ENCODE data around the gene ANKRD17. TPM values are rescaled to one million over a fixed set of nuclear protein-coding genes. Genes with fewer than 3 reads are reported as not detected.

ANKRD17 gene
- total and polyA plus RNA-seq, 2 of the 4 experiments (the other 2 are of a cell fraction): 28.5 to 75.3 TPM

DNA sequence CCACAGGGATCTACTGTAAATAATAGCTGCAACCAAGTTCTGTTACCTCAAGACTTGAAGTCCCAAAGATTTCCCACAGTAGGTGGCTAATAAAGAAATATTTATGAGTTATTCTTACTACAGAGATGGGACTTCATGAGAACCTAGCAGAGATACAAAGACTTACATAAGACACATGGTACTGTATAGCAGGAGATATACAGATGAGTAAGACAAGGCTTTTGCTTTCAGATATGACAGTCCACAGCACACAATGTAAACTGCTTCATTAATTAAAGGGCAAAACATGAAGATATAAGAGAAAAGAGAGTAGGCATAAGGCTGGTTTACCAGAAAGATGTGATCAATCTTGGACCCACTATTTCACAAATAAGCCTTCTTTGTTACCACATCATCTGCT is 6.6 kb downstream of the ANKRD17 start:
- peak; percentile 23 for DNase-seq
- Histone ChIP-seq H3K4me1 (ENCODE audit: control insufficient read depth, insufficient read depth, low read length) (no peaks in the 10 kb centered on the region), H3K23ac (ENCODE audit: low read depth, low read length) (no peak overlapping the region), H3K79me1 (ENCODE audit: low read depth in 1 of 2, low read length in 2 of 2) (peaks cover 0 to 27% of the 10 kb centered on the region in 2 experiments; a peak in 2 of 4 replicates), H4K5ac (ENCODE audit: low read depth, low read length) (no peak overlapping the region), H4K8ac (ENCODE audit: low read depth in 2 of 2, low read length in 2 of 2) (no peak overlapping the region), H3K9me1 (ENCODE audit: insufficient read depth, low read length) (no peaks in the 10 kb centered on the region), H2BK20ac (ENCODE audit: low read depth, low read length) (no peak overlapping the region), H3K9me3 (ENCODE audit: control insufficient read depth, insufficient read depth, low read length) (no peaks in the 10 kb centered on the region), H3K27me3 (ENCODE audit: control insufficient read depth, insufficient read depth, low read length) (no peaks in the 10 kb centered on the region), H3K9ac (ENCODE audit: low read depth, low read length) (no peak overlapping the region), H3K14ac (replicated peaks; ENCODE audit: low read depth, low read length) (no peak overlapping the region), H3K27ac (ENCODE audit: insufficient read depth, low read length) (no peak overlapping the region), H2AK5ac (ENCODE audit: low read depth, low read length) (no peak overlapping the region), H3K4me3 (ENCODE audit: insufficient read depth, low read depth, low read length) (no peak overlapping the region), H2AK9ac (replicated peaks; ENCODE audit: low read depth, low read length, poor library complexity) (no peak overlapping the region), H3K4me2 (ENCODE audit: low read depth, low read length) (no peak overlapping the region; the same call in 1 of the 2 replicates), H4K20me1 (ENCODE audit: insufficient read depth, low read length) (peaks cover 53% of the 10 kb centered on the region), H2BK5ac (ENCODE audit: low read depth, low read length, poor library complexity, severe bottlenecking) (no peak overlapping the region), H3K4ac (ENCODE audit: low read depth, low read length) (no peak overlapping the region), H3K36me3 (ENCODE audit: control insufficient read depth, insufficient read depth, low read length) (peaks cover 3% of the 10 kb centered on the region; the same call in 1 of the 2 replicates), H2BK120ac (ENCODE audit: low read depth, low read length) (no peak overlapping the region), H4K91ac (ENCODE audit: insufficient read depth, low read depth, low read length) (no peak overlapping the region), H2BK15ac (ENCODE audit: low read depth, low read length) (no peak overlapping the region), H3K56ac (ENCODE audit: extremely low read depth, insufficient read depth, low read length) (no peak overlapping the region), H2AFZ (replicated peaks; ENCODE audit: low read length, poor library complexity) (no peak overlapping the region), H3K18ac (ENCODE audit: low read depth, low read length) (no peak overlapping the region)
- CTCF ChIA-PET: no interaction called here
- intact Hi-C loops (cut with micrococcal nuclease): no loop called here
- dilution Hi-C loops (cut with HindIII; ENCODE audit: low sequenced_read_pairs, unreplicated experiment): no loop called here
- in situ Hi-C loops (cut with MboI; ENCODE audit: low sequenced_read_pairs): loop anchor here (10.0 kb wide), 1 partner anchor 107 kb away; no protein-coding TSS in a partner anchor
- POLR2A ChIA-PET (ENCODE audit: unreplicated experiment): no interaction called here
- TF ChIP-seq USF2 (IDR thresholded peaks at IDR 0.05; ENCODE audit: low read depth, low read length) (no peak), RFX5 (IDR thresholded peaks at IDR 0.05; ENCODE audit: low read depth, low read length) (no peak), CEBPB (IDR thresholded peaks at IDR 0.05; ENCODE audit: low read depth, low read length) (no peak), ELK1 (IDR thresholded peaks at IDR 0.05; ENCODE audit: borderline replicate concordance, low read depth, low read length) (no peak), RCOR1 (IDR thresholded peaks at IDR 0.05; ENCODE audit: insufficient replicate concordance, low read length) (no peak), SMC3 (IDR thresholded peaks at IDR 0.05; ENCODE audit: low read depth, low read length) (no peak), CHD1 (IDR thresholded peaks at IDR 0.05; ENCODE audit: low read depth, low read length) (no peak), MAFK (IDR thresholded peaks at IDR 0.05; ENCODE audit: low read depth, low read length) (no peak), FOS (IDR thresholded peaks at IDR 0.05; ENCODE audit: low read depth, low read length) (no peak), MAZ (IDR thresholded peaks at IDR 0.05; ENCODE audit: borderline replicate concordance, low read depth, low read length) (no peak), POLR2A (IDR thresholded peaks at IDR 0.05; ENCODE audit: low read depth, low read length) (no peak), NFE2L2 (IDR thresholded peaks at IDR 0.05; ENCODE audit: low read depth, low read length) (no peak), RAD21 (IDR thresholded peaks at IDR 0.05; ENCODE audit: low read length) (no peak)
- TF ChIP-seq, protein P1, sequence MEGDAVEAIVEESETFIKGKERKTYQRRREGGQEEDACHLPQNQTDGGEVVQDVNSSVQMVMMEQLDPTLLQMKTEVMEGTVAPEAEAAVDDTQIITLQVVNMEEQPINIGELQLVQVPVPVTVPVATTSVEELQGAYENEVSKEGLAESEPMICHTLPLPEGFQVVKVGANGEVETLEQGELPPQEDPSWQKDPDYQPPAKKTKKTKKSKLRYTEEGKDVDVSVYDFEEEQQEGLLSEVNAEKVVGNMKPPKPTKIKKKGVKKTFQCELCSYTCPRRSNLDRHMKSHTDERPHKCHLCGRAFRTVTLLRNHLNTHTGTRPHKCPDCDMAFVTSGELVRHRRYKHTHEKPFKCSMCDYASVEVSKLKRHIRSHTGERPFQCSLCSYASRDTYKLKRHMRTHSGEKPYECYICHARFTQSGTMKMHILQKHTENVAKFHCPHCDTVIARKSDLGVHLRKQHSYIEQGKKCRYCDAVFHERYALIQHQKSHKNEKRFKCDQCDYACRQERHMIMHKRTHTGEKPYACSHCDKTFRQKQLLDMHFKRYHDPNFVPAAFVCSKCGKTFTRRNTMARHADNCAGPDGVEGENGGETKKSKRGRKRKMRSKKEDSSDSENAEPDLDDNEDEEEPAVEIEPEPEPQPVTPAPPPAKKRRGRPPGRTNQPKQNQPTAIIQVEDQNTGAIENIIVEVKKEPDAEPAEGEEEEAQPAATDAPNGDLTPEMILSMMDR (conservative IDR thresholded peaks at IDR 0.05; ENCODE audit: low read depth, low read length): no peak
- peak; percentile 56 for ATAC-seq (ENCODE audit: low read depth)
- no TSS peak for BruUV-seq (replicated peaks)

Data from IMR-90 (cell line).